Right lobe of liver (tissue), 4 donors: ENCODE measurements around the gene CRISPLD2.

Experiments used
- POLR2A ChIP-seq: fragments of 450-650 bp; IDR thresholded peaks from one replicate; pipeline ENCODE4 v1.6.1; 2017; ENCODE audit warnings: antibody characterized with exemption, mild to moderate bottlenecking
- TF ChIP-seq, protein P1 (sequence below), 4 donors: fragments of 200-600 bp in 3 of 4; fragments of 450-650 bp in 1 of 4; IDR thresholded peaks; one replicate each; pipeline versions ENCODE4 v1.5.1 to v1.8.0; 2016 to 2022; ENCODE audit warnings: antibody characterized with exemption in 4 of 4, mild to moderate bottlenecking in 2 of 4
- donor health status: DM: no; HTN: no; CAD: no.
- donor health status: DM: no; HTN: no; CAD: no.
- donor health status: DM: no; HTN: yes; CAD: no.

DNA sequence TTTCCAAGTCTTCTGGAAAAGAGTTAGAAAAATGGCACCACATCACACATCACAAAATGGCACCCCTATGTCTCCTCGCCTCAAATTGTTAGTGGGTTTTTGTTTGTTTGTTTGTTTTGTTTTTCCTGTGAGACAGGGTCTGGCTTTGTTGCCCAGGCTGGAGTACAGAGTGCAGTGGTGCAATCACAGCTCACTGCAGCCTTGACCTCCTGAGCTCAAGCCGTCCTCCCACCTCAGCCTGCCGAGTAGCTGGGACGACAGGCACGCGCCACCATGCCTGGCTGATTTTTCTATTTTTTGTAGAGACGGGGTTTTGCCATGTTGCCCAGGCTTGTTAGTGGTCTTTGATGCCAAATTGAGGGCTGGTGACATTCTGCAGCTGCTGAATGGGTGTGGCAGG is 3.8 kb upstream of the CRISPLD2 start:
- TF ChIP-seq, protein P1, sequence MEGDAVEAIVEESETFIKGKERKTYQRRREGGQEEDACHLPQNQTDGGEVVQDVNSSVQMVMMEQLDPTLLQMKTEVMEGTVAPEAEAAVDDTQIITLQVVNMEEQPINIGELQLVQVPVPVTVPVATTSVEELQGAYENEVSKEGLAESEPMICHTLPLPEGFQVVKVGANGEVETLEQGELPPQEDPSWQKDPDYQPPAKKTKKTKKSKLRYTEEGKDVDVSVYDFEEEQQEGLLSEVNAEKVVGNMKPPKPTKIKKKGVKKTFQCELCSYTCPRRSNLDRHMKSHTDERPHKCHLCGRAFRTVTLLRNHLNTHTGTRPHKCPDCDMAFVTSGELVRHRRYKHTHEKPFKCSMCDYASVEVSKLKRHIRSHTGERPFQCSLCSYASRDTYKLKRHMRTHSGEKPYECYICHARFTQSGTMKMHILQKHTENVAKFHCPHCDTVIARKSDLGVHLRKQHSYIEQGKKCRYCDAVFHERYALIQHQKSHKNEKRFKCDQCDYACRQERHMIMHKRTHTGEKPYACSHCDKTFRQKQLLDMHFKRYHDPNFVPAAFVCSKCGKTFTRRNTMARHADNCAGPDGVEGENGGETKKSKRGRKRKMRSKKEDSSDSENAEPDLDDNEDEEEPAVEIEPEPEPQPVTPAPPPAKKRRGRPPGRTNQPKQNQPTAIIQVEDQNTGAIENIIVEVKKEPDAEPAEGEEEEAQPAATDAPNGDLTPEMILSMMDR (IDR thresholded peaks at IDR 0.05) = no peak
- no peak for TF ChIP-seq POLR2A
